Activated T-cell treated with anti-CD3 and anti-CD28 coated beads, Interleukin-2, amount 50 U/mL, for 48 hours (primary cell): ENCODE data around the gene MYO1A.

Source experiments
- DNase-seq, 2 experiments: peaks; one replicate each; pipeline ENCODE4 v3.0.0-alpha.2; 2020

Gene MYO1A

DNA sequence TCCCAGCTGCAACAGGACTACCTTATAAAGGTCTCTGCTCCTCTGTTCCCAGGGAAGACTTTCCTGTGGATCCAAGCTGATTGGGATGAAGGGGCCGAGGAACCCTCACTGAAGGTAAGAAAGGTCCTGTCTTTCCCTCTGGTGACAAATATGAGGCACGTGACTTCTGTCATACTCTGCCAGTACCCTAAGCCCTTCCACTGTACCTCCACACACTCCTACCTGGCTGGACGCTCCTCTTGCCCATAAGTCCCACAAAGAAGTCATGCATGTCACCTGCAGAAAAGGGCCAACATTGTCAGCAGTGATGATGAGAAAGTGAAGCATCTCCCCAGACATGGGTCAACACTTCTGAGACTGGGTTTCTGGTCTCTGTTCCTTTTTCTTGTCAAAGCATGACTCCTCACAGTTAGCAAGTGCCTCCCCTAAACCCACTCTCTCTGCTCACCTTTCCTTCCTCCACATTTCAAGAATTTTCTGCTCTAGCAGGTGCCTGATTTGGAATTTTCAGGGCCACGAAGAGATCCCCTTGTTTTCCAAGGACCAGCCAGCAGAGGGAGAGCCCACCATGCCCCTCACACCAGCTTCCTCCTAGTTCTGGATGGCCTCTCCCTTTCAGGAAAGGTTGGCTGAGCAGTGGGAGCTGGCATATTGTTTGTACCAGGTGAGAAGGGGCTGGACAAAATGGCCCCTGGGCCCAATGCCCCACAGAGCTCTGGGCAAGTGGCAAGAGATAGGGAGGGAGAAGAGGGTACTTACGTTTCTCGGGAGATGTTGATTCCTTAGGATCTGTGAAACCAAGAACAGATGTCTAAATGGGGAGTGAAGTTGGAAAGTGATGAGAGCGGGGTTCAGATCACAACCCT, 37.1 kb downstream of the MYO1A start:
- no peak for DNase-seq

GRCh38 chr12:57011438-57012424, 38.2 kb downstream of the MYO1A start:
- peak; percentile 34 to 43 for DNase-seq

- DNase-seq, result no peak
Measured at GRCh38 chr12:57010627-57011247, 39.2 kb downstream of the MYO1A start.

GRCh38 chr12:57009949-57010626, 39.8 kb downstream of the MYO1A start:
- no peak for DNase-seq

DNA sequence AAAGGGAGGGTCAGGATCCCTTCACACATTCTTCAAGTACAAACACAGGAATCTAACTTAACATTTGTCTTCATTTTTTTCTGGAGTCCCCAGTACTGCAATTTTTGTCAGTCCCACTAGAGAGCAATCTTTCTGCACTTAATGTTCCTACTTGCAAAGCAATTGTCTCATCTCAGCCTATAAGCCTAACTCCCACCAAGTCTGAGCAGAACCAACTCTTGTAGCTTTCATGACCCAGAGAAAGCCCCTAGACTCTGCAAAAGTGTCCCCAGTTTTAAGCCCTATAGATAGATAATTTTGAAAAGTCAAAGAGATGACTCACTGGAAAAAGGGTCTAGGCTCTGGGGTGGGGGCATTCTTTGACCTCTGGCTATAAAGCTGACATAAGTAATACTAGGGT, 41.8 kb downstream of the MYO1A start:
- no peak for DNase-seq

DNA sequence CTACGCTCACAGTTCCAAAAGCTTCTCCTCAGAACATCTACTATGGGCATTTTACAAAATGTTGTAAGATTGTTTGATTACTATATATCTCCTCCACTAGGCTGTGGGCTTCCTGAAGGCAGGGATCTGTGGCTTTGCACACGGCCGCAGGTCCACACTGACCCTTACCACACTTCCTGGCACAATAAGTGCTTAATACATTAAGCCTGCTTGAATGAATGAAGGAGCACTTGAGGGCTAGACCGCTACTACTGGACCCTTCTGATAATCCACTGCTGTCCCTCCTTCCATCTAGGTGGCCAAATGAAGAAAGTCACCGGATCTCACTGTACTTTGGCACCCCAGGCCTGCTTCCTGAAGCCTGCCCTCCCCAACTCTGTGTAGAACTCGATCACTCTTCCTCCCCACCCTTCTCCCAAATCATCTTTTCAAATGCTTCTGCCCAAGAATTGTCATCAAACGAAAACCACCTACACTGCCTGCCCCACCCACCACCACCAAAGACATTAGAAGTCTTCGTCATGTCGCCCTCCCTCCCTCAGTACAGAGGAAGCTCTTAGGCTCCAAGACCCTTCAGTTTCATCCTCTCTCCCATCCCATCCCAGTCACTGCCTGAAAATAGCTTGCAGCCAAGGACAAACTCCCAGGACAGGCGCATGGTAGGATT, 43.0 kb downstream of the MYO1A start:
- DNase-seq, result peak; percentile 46 to 53

GRCh38 chr12:57005980-57006808, 43.7 kb downstream of the MYO1A start, which contains the start of gene ZBTB39:
ZBTB39 (minus strand) TSS chr12:57006546; CDS start chr12:57004917, 1,629 bp downstream.
- peak; percentile 77 to 81 for DNase-seq

DNA sequence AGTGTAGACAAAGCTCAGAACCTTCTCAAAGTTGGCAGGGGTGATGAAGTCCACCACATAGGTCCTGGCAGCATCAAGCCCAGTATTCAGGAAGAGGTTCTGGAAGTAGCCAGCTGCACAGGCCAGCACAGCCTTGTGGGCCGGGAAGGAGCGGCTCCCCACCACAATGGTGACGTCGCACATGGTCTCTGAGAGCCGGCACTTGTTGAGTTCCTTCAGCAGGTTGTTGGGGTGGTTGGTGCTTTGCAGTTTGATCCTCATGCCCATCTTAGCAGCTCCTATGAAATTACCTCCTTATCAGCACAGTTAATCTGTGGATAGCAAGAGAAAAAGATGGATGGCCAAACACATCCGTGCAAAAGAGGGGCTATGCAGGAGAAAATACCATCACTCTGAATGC, 45.3 kb downstream of the MYO1A start:
- no peak for DNase-seq

DNA sequence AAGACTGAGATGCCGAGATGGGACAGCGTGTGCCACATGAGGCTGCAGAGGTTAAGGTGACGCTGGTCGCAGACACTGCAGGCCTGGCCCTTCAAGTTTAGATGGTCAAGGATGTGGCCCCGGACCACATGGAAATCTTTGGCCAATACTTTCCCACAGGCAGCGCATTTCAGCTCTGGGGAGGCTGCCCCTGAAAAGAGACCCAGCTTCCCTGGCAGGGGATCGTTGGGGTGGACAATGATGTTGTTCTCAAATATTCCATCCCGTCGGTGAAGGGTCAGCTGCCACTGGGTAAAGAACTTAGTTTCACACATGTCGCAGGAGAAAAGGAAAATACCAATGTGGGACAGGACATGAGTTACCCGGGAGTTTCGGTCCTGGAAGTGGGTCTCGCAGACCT, 46.5 kb downstream of the MYO1A start:
- no peak for DNase-seq

GRCh38 chr12:57001448-57001906, 48.5 kb downstream of the MYO1A start:
- DNase-seq, result peak; percentile 85 to 86

DNA sequence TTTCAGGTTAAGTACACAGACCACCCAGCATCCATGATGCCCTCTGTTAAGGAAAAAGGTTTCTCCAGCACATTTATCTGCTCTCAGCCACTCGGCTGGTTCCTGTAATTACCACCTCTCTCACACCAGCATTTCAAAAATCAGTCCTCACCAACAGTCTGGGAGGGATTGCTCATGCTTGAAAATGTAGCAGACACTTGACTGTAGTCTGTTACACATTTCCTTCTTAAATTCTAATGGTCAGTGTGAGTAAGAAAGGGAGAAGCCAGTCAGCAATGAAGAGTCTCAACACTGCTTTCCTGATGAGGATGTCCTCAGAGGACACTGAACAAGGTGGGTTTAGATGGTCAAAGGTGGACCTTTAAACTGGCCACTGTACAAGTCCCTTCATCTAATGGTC, 49.5 kb downstream of the MYO1A start:
- DNase-seq, result no peak

GRCh38 chr12:56999456-56999855, 50.5 kb downstream of the MYO1A start:
- peak in 1 of 2 experiments; percentile 13 for DNase-seq

- peak; percentile 66 to 75 for DNase-seq
Measured at GRCh38 chr12:56998981-56999380, 50.9 kb downstream of the MYO1A start.

GRCh38 chr12:56998316-56998715, 51.6 kb downstream of the MYO1A start:
- peak; percentile 15 to 18 for DNase-seq

- peak; percentile 12 to 13 for DNase-seq
Measured at GRCh38 chr12:56996793-56997545, 53.0 kb downstream of the MYO1A start.

DNA sequence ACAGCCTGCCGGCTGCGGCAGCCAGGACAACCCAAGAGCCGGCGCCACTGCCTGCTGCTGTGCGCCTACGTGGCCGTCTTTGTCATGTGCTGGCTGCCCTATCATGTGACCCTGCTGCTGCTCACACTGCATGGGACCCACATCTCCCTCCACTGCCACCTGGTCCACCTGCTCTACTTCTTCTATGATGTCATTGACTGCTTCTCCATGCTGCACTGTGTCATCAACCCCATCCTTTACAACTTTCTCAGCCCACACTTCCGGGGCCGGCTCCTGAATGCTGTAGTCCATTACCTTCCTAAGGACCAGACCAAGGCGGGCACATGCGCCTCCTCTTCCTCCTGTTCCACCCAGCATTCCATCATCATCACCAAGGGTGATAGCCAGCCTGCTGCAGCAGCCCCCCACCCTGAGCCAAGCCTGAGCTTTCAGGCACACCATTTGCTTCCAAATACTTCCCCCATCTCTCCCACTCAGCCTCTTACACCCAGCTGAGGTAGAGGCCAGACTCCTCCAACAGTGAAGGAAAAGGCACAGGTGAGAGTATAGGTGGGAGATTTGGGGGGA, 53.9 kb downstream of the MYO1A start:
- DNase-seq, result peak; percentile 7 to 8

DNA sequence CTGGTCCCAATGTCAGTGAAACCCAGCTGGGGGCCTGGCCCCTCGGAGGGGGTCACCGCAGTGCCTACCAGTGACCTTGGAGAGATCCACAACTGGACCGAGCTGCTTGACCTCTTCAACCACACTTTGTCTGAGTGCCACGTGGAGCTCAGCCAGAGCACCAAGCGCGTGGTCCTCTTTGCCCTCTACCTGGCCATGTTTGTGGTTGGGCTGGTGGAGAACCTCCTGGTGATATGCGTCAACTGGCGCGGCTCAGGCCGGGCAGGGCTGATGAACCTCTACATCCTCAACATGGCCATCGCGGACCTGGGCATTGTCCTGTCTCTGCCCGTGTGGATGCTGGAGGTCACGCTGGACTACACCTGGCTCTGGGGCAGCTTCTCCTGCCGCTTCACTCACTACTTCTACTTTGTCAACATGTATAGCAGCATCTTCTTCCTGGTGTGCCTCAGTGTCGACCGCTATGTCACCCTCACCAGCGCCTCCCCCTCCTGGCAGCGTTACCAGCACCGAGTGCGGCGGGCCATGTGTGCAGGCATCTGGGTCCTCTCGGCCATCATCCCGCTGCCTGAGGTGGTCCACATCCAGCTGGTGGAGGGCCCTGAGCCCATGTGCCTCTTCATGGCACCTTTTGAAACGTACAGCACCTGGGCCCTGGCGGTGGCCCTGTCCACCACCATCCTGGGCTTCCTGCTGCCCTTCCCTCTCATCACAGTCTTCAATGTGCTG, 54.6 kb downstream of the MYO1A start:
- peak; percentile 8 to 15 for DNase-seq

GRCh38 chr12:56994231-56994746, 55.6 kb downstream of the MYO1A start:
- peak; percentile 7 to 15 for DNase-seq

DNA sequence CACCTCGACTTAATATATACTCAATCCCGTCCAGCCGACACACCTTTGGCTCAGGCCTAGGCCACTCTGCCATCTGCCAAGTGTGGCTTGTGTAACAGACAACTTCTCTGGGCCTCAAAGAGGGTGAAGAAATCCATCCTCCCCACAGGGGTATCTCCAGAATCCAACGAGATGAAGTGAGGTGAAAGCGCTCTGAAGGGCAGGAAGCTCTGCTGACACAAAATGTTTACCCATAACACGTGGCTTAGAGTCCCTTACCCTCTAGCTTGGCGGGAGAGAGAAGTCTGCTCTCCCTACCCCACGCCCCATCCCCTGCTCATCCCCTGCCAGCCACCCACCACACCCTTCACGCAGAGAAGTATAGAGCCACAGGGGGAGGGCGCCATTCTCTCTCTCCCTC, 56.6 kb downstream of the MYO1A start:
- peak in 1 of 2 experiments; percentile 12 for DNase-seq
